ENCODE results near the gene SV2B. TPM values are rescaled to one million over a fixed set of nuclear protein-coding genes. Genes with fewer than 3 reads are reported as not detected.

SV2B gene
- total and polyA plus RNA-seq, 9 of the 15 experiments (the other 6 are each of a cell fraction or from before 2014, with no cell fraction given): 0.01 to 0.25 (median 0.11) TPM

GRCh38 chr15:91252756-91253155, 152.7 kb downstream of the SV2B start:
- no TSS peak for BruUV-seq (replicated peaks)
- no peak overlapping the region for H3K4me2 ChIP-seq (ENCODE audit: insufficient read depth, low read length)
- TF ChIP-seq ZBTB40 (IDR thresholded peaks at IDR 0.05) (no peak), ZBTB40 (CRISPR knock-in tag; IDR thresholded peaks at IDR 0.05) (no peak), FOXK1 (CRISPR knock-in tag; IDR thresholded peaks at IDR 0.05; ENCODE audit: borderline replicate concordance) (no peak), ADNP (tag; IDR thresholded peaks at IDR 0.05) (no peak), MAZ (CRISPR knock-in tag; conservative IDR thresholded peaks at IDR 0.05 in 1 of 2, IDR thresholded peaks at IDR 0.05 in 1 of 2) (no peak), DLX4 (CRISPR knock-in tag; IDR thresholded peaks at IDR 0.05) (no peak)
- H3K27ac ChIP-seq (ENCODE audit: extremely low read depth, low read depth, low read length): no peak overlapping the region
- H2AFZ ChIP-seq (ENCODE audit: low read depth, low read length): no peak overlapping the region
- no peaks in the 10 kb centered on the region for H3K36me3 ChIP-seq (ENCODE audit: control insufficient read depth, insufficient read depth, low read length)
- no peaks in the 10 kb centered on the region for H3K9me1 ChIP-seq (ENCODE audit: control insufficient read depth, insufficient read depth, low read length)
- intact Hi-C loops (cut with micrococcal nuclease): no loop called here
- H3K79me2 ChIP-seq (ENCODE audit: control insufficient read depth, insufficient read depth, low read length): no peaks in the 10 kb centered on the region
- CTCF ChIA-PET (ENCODE audit: low intra/inter-chr PET ratio): no interaction called here
- no peaks in the 10 kb centered on the region for H3K4me1 ChIP-seq (replicated peaks in 1 of 2; ENCODE audit: control insufficient read depth in 2 of 2, insufficient read depth in 2 of 2, low read length in 2 of 2)
- WGBS (ENCODE audit: insufficient coverage, low coverage, missing lambda C conversion rate): 0% methylated on average over 2 of the region's 2 CpGs
- no peaks in the 10 kb centered on the region for H3K9me3 ChIP-seq (replicated peaks; ENCODE audit: control insufficient read depth, insufficient read depth, low read depth, low read length)
- FAIRE-seq: no peak
- H3K9ac ChIP-seq (ENCODE audit: insufficient read depth in 1 of 2, low read depth in 2 of 2, low read length in 2 of 2): no peak overlapping the region
- no peaks in the 10 kb centered on the region for H4K20me1 ChIP-seq (replicated peaks; ENCODE audit: control insufficient read depth, insufficient read depth, low read length)
- no peak overlapping the region for H3K4me3 ChIP-seq
- H3K27me3 ChIP-seq (ENCODE audit: control insufficient read depth in 2 of 2, insufficient read depth in 2 of 2, low read length in 2 of 2): peaks cover 3% of the 10 kb centered on the region in 2 experiments; a peak in 3 of 5 replicates
- POLR2A ChIA-PET: no interaction called here
- ATAC-seq: no peak
- no peak for DNase-seq (ENCODE audit: extremely low read depth in 1 of 4, low spot score in 3 of 4)
- in situ Hi-C loops (cut with MboI): no loop called here

Measured in K562 (cell line).